SK-N-SH (cell line): ENCODE data around the gene TFB2M. TPM values are rescaled to one million over a fixed set of nuclear protein-coding genes. Genes with fewer than 3 reads are reported as not detected.

Experiments used
- CTCF ChIA-PET: fragments of 300-600, 350-600 bp; formaldehyde crosslinking; extraction: SDS; loops from one replicate; lab custom pipeline; 2021; lab: Yijun Ruan, JAX
- POLR2A ChIA-PET: fragments of 350-600 bp; sonication (Branson Sonifier 250); formaldehyde crosslinking; extraction: SDS; loops from one replicate; lab custom pipeline; 2020; ENCODE audit warnings: antibody characterized with exemption, inconsistent platforms; lab: Yijun Ruan, JAX
- DNase-seq: peaks from one replicate; pipeline ENCODE4 v3.0.0; 2012
- H2AFZ ChIP-seq: fragments of 200-600 bp; sonication (generic); 2 replicates; pipeline ENCODE4 v1.8.1; 2016; ENCODE audit warnings: antibody characterized with exemption, mild to moderate bottlenecking, low read depth
- H3F3A ChIP-seq: fragments of 200-600 bp; sonication (generic); replicated peaks from 2 replicates; pipeline ENCODE3; 2016; ENCODE audit warnings: antibody characterized with exemption, mild to moderate bottlenecking; ENCODE audit not compliant: insufficient read depth
- H3K27ac ChIP-seq, 2 experiments: fragments of 200-500 bp in 1 of 2; fragments of 200-600 bp in 1 of 2; sonication (Bioruptor generic) in 1 of 2; sonication (generic), shearing (Covaris generic) in 1 of 2; 2 replicates each; pipeline versions ENCODE4 v1.5.1 to v1.6.1; 2014 to 2016; ENCODE audit warnings: low read depth in 2 of 2, inconsistent platforms in 1 of 2, low read length in 1 of 2, mild to moderate bottlenecking in 1 of 2, mixed read lengths in 1 of 2
- H3K27me3 ChIP-seq: fragments of 200-600 bp; sonication (generic), shearing (Covaris generic); 2 replicates; pipeline ENCODE4 v1.6.1; 2016; ENCODE audit warnings: mixed run types; ENCODE audit not compliant: insufficient read depth
- H3K36me3 ChIP-seq, 2 experiments: fragments of 200-500 bp in 1 of 2; fragments of 200-600 bp in 1 of 2; sonication (Bioruptor generic) in 1 of 2; sonication (generic) in 1 of 2; replicated peaks in 1 of 2; 2 replicates each; pipeline versions ENCODE3 to v1.5.1; 2014 to 2016; ENCODE audit warnings: low read length in 1 of 2, mild to moderate bottlenecking in 1 of 2; ENCODE audit not compliant: insufficient read depth in 2 of 2, control insufficient read depth in 1 of 2
- H3K4me1 ChIP-seq, 2 experiments: fragments of 200-500 bp in 1 of 2; fragments of 200-600 bp in 1 of 2; sonication (Bioruptor generic) in 1 of 2; sonication (generic), shearing (Covaris generic) in 1 of 2; 2 replicates each; pipeline versions ENCODE4 v1.5.1 to v1.6.1; 2014 to 2016; ENCODE audit warnings: low read depth in 1 of 2, low read length in 1 of 2, mixed run types in 1 of 2; ENCODE audit not compliant: insufficient read depth in 2 of 2, control insufficient read depth in 1 of 2
- H3K4me2 ChIP-seq: fragments of 200-600 bp; sonication (generic), shearing (Covaris generic); 2 replicates; pipeline ENCODE4 v1.6.1; 2017; ENCODE audit warnings: mixed run types
- H3K4me3 ChIP-seq, 2 experiments: fragments of 200-500 bp in 1 of 2; fragments of 200-600 bp in 1 of 2; sonication (Bioruptor generic) in 1 of 2; sonication (generic), shearing (Covaris generic) in 1 of 2; 2 replicates each; pipeline versions ENCODE4 v1.5.1 to v1.8.1; 2014 to 2016; ENCODE audit warnings: low read depth in 2 of 2, inconsistent platforms in 1 of 2, low read length in 1 of 2, mild to moderate bottlenecking in 1 of 2, mixed read lengths in 1 of 2, moderate library complexity in 1 of 2
- H3K79me2 ChIP-seq: fragments of 200-600 bp; sonication (generic); 2 replicates; pipeline ENCODE4 v1.8.1; 2017; ENCODE audit warnings: mild to moderate bottlenecking; ENCODE audit not compliant: insufficient read depth
- H3K9ac ChIP-seq: fragments of 200-600 bp; sonication (generic); 2 replicates; pipeline ENCODE4 v1.6.1; 2017; ENCODE audit warnings: mixed run types
- H3K9me2 ChIP-seq: fragments of 200-600 bp; sonication (generic); 2 replicates; pipeline ENCODE4 v1.6.1; 2017; ENCODE audit warnings: mixed run types
- H3K9me3 ChIP-seq: fragments of 200-600 bp; sonication (generic); 2 replicates; pipeline ENCODE4 v1.6.1; 2017; ENCODE audit warnings: mixed run types, mild to moderate bottlenecking, moderate library complexity
- H4K20me1 ChIP-seq: fragments of 200-600 bp; sonication (generic); 2 replicates; pipeline ENCODE4 v1.6.1; 2017; ENCODE audit warnings: mild to moderate bottlenecking, mixed run types; ENCODE audit not compliant: insufficient read depth
- ELF1 ChIP-seq: IDR thresholded peaks from 2 replicates; pipeline ENCODE4 v1.4.0; 2012
- FOSL2 ChIP-seq: IDR thresholded peaks from 2 replicates; pipeline ENCODE4 v1.4.0; 2012; ENCODE audit warnings: low read depth, mild to moderate bottlenecking, moderate library complexity, borderline replicate concordance
- FOXJ3 ChIP-seq: sonication (generic); formaldehyde crosslinking; IDR thresholded peaks from 2 replicates; pipeline ENCODE4 v1.5.1; 2020; ENCODE audit warnings: mild to moderate bottlenecking, missing genetic modification reagents
- FOXM1 ChIP-seq: IDR thresholded peaks from 2 replicates; pipeline ENCODE4 v1.4.0; 2012; ENCODE audit warnings: low read depth, mild to moderate bottlenecking
- GABPA ChIP-seq: IDR thresholded peaks from 2 replicates; pipeline ENCODE4 v1.4.0; 2012; ENCODE audit warnings: low read depth, mild to moderate bottlenecking
- IRF3 ChIP-seq: fragments of 150-350 bp; IDR thresholded peaks from 2 replicates; pipeline ENCODE4 v1.6.1; 2016; ENCODE audit warnings: mild to moderate bottlenecking, low read depth, low read length
- JUND ChIP-seq: IDR thresholded peaks from 2 replicates; pipeline ENCODE4 v1.4.0; 2012
- MEF2A ChIP-seq: IDR thresholded peaks from 2 replicates; pipeline ENCODE4 v1.4.0; 2012; ENCODE audit warnings: low read depth, borderline replicate concordance
- MXI1 ChIP-seq: IDR thresholded peaks from 2 replicates; pipeline ENCODE4 v1.6.1; 2012; ENCODE audit warnings: mild to moderate bottlenecking, low read depth, low read length, improper control_type of control experiment
- NFIC ChIP-seq: IDR thresholded peaks from 2 replicates; pipeline ENCODE4 v1.4.0; 2012; ENCODE audit warnings: borderline replicate concordance
- NRF1 ChIP-seq: IDR thresholded peaks from 2 replicates; pipeline ENCODE4 v1.6.1; 2012; ENCODE audit warnings: low read depth, mild to moderate bottlenecking, low read length
- POLR2AphosphoS5 ChIP-seq: IDR thresholded peaks from 2 replicates; pipeline ENCODE4 v1.6.1; 2012; ENCODE audit warnings: low read depth, low read length
- RAD21 ChIP-seq: IDR thresholded peaks from 2 replicates; pipeline ENCODE4 v1.6.1; 2012; ENCODE audit warnings: mild to moderate bottlenecking, low read length
- RCOR1 ChIP-seq: fragments of 150-350 bp; IDR thresholded peaks from 2 replicates; pipeline ENCODE4 v1.6.1; 2017; ENCODE audit warnings: antibody characterized with exemption, low read length
- RFX5 ChIP-seq: IDR thresholded peaks from 2 replicates; pipeline ENCODE4 v1.6.1; 2012; ENCODE audit warnings: mild to moderate bottlenecking, improper control_type of control experiment, low read length
- RXRA ChIP-seq: IDR thresholded peaks from 2 replicates; pipeline ENCODE4 v1.4.0; 2012; ENCODE audit warnings: low read depth, mild to moderate bottlenecking, borderline replicate concordance
- SMC3 ChIP-seq: IDR thresholded peaks from 2 replicates; pipeline ENCODE4 v1.6.1; 2012; ENCODE audit warnings: low read depth, low read length, improper control_type of control experiment
- TEAD4 ChIP-seq: IDR thresholded peaks from 2 replicates; pipeline ENCODE4 v1.4.0; 2012; ENCODE audit warnings: mild to moderate bottlenecking, borderline replicate concordance; ENCODE audit not compliant: insufficient read depth
- YY1 ChIP-seq: IDR thresholded peaks from 2 replicates; pipeline ENCODE4 v1.4.0; 2012; ENCODE audit warnings: low read depth, mild to moderate bottlenecking
- WGBS: methylation state at CpG from one replicate; pipeline ENCODE4 v1.1.6; 2017; ENCODE audit warnings: low lambda C conversion rate; 5-methylcytosine and 5-hydroxymethylcytosine counted together
- polyA plus RNA-seq, 3 experiments: library from polyadenylated mRNA; depleted of rRNA; stranded (reverse); fragments of >200 nt; gene quantifications; 2 replicates each; pipeline ENCODE4 v1.2.3, GENCODE V29; 2012
- TF ChIP-seq, protein P1 (sequence below): IDR thresholded peaks from 2 replicates; pipeline ENCODE4 v1.4.0; 2012; ENCODE audit warnings: low read depth
- TF ChIP-seq, protein P2 (sequence below): IDR thresholded peaks from 2 replicates; pipeline ENCODE4; 2012
- TF ChIP-seq, protein P3 (sequence below): fragments of 200-600 bp; sonication (generic); IDR thresholded peaks from 2 replicates; pipeline ENCODE4 v1.6.1; 2017; ENCODE audit warnings: antibody characterized with exemption, mild to moderate bottlenecking, moderate library complexity

Gene TFB2M
- polyA plus RNA-seq, 1 of the 3 experiments (the other 2 are of a cell fraction), result 17.3 TPM

GRCh38 chr1:246537887-246538286, 28.2 kb downstream of the TFB2M start:
- Histone ChIP-seq H3K27ac (no peak overlapping the region), H3F3A (peaks cover 5% of the 10 kb centered on the region), H3K79me2 (no peaks in the 10 kb centered on the region; the same call in 1 of the 2 replicates), H3K9me2 (no peaks in the 10 kb centered on the region), H4K20me1 (no peaks in the 10 kb centered on the region), H3K4me1 (no peaks in the 10 kb centered on the region), H3K36me3 (peaks cover 27 to 31% of the 10 kb centered on the region in 2 experiments), H3K27me3 (no peaks in the 10 kb centered on the region), H2AFZ (no peak overlapping the region), H3K4me3 (no peak overlapping the region), H3K9me3 (no peaks in the 10 kb centered on the region), H3K4me2 (no peak overlapping the region), H3K9ac (no peak overlapping the region)
- 97% methylated on average over 3 of the region's 3 CpGs for WGBS
- POLR2A ChIA-PET, result no interaction called here
- TF ChIP-seq SMC3 (no peak), MEF2A (no peak), RFX5 (no peak), FOXJ3 (CRISPR knock-in tag) (no peak), FOXM1 (no peak), ELF1 (no peak), TEAD4 (no peak), FOSL2 (no peak), YY1 (no peak), RCOR1 (no peak), JUND (no peak), IRF3 (no peak), POLR2AphosphoS5 (no peak)
- TF ChIP-seq, protein P1, sequence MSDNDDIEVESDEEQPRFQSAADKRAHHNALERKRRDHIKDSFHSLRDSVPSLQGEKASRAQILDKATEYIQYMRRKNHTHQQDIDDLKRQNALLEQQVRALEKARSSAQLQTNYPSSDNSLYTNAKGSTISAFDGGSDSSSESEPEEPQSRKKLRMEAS, result no peak
- DNase-seq, result no peak
- CTCF ChIA-PET, result no interaction called here

DNA sequence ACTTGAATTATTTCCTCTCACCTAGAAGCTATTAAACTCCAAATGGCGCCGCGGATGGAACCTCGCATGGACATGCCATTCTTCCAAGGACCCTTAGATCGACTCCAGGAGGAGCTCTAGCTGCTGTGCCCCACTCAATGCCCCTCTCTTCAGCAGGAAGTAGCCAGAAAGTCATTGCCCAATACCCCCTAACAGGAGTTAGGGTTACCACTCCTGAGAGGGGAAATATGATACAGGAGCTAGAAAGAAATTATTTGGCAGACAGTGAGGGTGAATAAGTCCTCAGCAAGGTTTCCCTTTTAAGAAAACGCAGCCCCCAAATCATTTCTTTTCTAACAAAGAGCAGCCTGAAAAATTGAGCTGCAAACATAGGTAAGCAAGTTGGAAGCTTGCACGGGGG, 28.6 kb downstream of the TFB2M start:
- H3K9me3 ChIP-seq, result no peaks in the 10 kb centered on the region
- H3K27me3 ChIP-seq, result no peaks in the 10 kb centered on the region
- H3K4me2 ChIP-seq, result no peak overlapping the region
- no peak overlapping the region for H3K4me3 ChIP-seq
- no peaks in the 10 kb centered on the region; the same call in 1 of the 2 replicates for H3K79me2 ChIP-seq
- H3K36me3 ChIP-seq, result peaks cover 23 to 26% of the 10 kb centered on the region in 2 experiments
- POLR2A ChIA-PET, result no interaction called here
- H3K9ac ChIP-seq, result no peak overlapping the region
- WGBS, result 65% methylated on average over 7 of the region's 7 CpGs
- H4K20me1 ChIP-seq, result no peaks in the 10 kb centered on the region
- peaks cover 5% of the 10 kb centered on the region for H3F3A ChIP-seq
- DNase-seq, result no peak
- H3K27ac ChIP-seq, result no peak overlapping the region
- no peak for TF ChIP-seq RFX5
- TF ChIP-seq FOSL2, result no peak
- TF ChIP-seq, protein P2, sequence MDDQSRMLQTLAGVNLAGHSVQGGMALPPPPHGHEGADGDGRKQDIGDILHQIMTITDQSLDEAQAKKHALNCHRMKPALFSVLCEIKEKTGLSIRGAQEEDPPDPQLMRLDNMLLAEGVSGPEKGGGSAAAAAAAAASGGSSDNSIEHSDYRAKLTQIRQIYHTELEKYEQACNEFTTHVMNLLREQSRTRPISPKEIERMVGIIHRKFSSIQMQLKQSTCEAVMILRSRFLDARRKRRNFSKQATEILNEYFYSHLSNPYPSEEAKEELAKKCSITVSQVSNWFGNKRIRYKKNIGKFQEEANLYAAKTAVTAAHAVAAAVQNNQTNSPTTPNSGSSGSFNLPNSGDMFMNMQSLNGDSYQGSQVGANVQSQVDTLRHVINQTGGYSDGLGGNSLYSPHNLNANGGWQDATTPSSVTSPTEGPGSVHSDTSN, result no peak
- TF ChIP-seq, protein P3, sequence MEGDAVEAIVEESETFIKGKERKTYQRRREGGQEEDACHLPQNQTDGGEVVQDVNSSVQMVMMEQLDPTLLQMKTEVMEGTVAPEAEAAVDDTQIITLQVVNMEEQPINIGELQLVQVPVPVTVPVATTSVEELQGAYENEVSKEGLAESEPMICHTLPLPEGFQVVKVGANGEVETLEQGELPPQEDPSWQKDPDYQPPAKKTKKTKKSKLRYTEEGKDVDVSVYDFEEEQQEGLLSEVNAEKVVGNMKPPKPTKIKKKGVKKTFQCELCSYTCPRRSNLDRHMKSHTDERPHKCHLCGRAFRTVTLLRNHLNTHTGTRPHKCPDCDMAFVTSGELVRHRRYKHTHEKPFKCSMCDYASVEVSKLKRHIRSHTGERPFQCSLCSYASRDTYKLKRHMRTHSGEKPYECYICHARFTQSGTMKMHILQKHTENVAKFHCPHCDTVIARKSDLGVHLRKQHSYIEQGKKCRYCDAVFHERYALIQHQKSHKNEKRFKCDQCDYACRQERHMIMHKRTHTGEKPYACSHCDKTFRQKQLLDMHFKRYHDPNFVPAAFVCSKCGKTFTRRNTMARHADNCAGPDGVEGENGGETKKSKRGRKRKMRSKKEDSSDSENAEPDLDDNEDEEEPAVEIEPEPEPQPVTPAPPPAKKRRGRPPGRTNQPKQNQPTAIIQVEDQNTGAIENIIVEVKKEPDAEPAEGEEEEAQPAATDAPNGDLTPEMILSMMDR, result no peak
- TF ChIP-seq MXI1, result no peak
- TF ChIP-seq NRF1, result no peak
- no peak for TF ChIP-seq RAD21
- TF ChIP-seq TEAD4, result no peak
- TF ChIP-seq JUND, result no peak
- no peak for TF ChIP-seq GABPA
- no peak for TF ChIP-seq NFIC
- no peak for TF ChIP-seq RXRA
- TF ChIP-seq, protein P1, result no peak
- TF ChIP-seq, all 33 proteins: peak for 0
- CTCF ChIA-PET, result no interaction called here
- Histone ChIP-seq H3K9me2 (no peaks in the 10 kb centered on the region), H3K4me1 (no peaks in the 10 kb centered on the region), H2AFZ (no peak overlapping the region)
